Neural cell (in vitro differentiated cells): ENCODE results near the gene RSPRY1. TPM values are rescaled to one million over a fixed set of nuclear protein-coding genes. Genes with fewer than 3 reads are reported as not detected.

Source experiments
- H2AFZ ChIP-seq: fragments of 200-600, 300-800 bp; sonication (generic), shearing (Covaris generic); 2 replicates; pipeline ENCODE4 v1.6.0; 2014; ENCODE audit warnings: low read depth, mild to moderate bottlenecking, antibody characterized with exemption, low read length, moderate library complexity
- H3F3A ChIP-seq: fragments of 200-600 bp; shearing (Covaris generic); 2 replicates; pipeline ENCODE4 v1.6.1; 2016; ENCODE audit warnings: mild to moderate bottlenecking, moderate library complexity, mixed read lengths, antibody characterized with exemption, low read length; ENCODE audit not compliant: insufficient read depth, poor library complexity, severe bottlenecking
- H3K27ac ChIP-seq: fragments of 200-600, 300-800 bp; sonication (generic), shearing (Covaris generic); 2 replicates; pipeline ENCODE4 v1.5.1; 2014; ENCODE audit warnings: mild to moderate bottlenecking, low read length, moderate library complexity
- H3K27me3 ChIP-seq: fragments of 300-800, 200-600 bp; sonication (generic), shearing (Covaris generic); 2 replicates; pipeline ENCODE4 v1.6.0; 2014; ENCODE audit warnings: mild to moderate bottlenecking, low read depth, low read length, moderate library complexity; ENCODE audit not compliant: insufficient read depth
- H3K36me3 ChIP-seq: fragments of 300-800, 200-600 bp; sonication (generic), shearing (Covaris generic); 2 replicates; pipeline ENCODE4 v1.5.1; 2014; ENCODE audit warnings: mild to moderate bottlenecking, antibody characterized with exemption, low read length, moderate library complexity; ENCODE audit not compliant: insufficient read depth
- H3K4me2 ChIP-seq: fragments of 300-800, 200-600 bp; sonication (generic), shearing (Covaris generic); 2 replicates; pipeline ENCODE4 v1.6.0; 2014; ENCODE audit warnings: mild to moderate bottlenecking, low read length
- H3K4me3 ChIP-seq: fragments of 300-800, 200-600 bp; sonication (generic), shearing (Covaris generic); 2 replicates; pipeline ENCODE4 v1.5.1; 2014; ENCODE audit warnings: mild to moderate bottlenecking, low read length, moderate library complexity
- H3K79me2 ChIP-seq: fragments of 200-600 bp; shearing (Covaris generic); replicated peaks from 2 replicates; pipeline ENCODE4 v1.6.0; 2014; ENCODE audit warnings: mild to moderate bottlenecking, low read length, moderate library complexity; ENCODE audit not compliant: insufficient read depth
- H3K9ac ChIP-seq: fragments of 300-800, 200-600 bp; sonication (generic), shearing (Covaris generic); 2 replicates; pipeline ENCODE4 v1.6.1; 2016; ENCODE audit warnings: mild to moderate bottlenecking, low read length, mixed read lengths
- H3K9me2 ChIP-seq: fragments of 200-600 bp; shearing (Covaris generic); 2 replicates; pipeline ENCODE4 v1.6.1; 2016; ENCODE audit warnings: mild to moderate bottlenecking, low read length, mixed read lengths; ENCODE audit not compliant: insufficient read depth
- H3K9me3 ChIP-seq: fragments of 200-600, 300-800 bp; sonication (generic), shearing (Covaris generic); 2 replicates; pipeline ENCODE4 v1.6.1; 2016; ENCODE audit warnings: mild to moderate bottlenecking, mixed run types, low read length, moderate library complexity, mixed read lengths
- H4K20me1 ChIP-seq: fragments of 200-600 bp; shearing (Covaris generic); 2 replicates; pipeline ENCODE4 v1.6.1; 2016; ENCODE audit warnings: mild to moderate bottlenecking, mixed run types; ENCODE audit not compliant: insufficient read depth
- CTCF ChIP-seq: fragments of 450-650 bp; IDR thresholded peaks from 2 replicates; pipeline ENCODE4 v1.5.1; 2014; ENCODE audit warnings: antibody characterized with exemption, mild to moderate bottlenecking, moderate library complexity; ENCODE audit not compliant: poor library complexity, severe bottlenecking
- EP300 ChIP-seq: fragments of 450-650 bp; conservative IDR thresholded peaks from 2 replicates; pipeline ENCODE4 v1.6.1; 2014; ENCODE audit warnings: antibody characterized with exemption, mild to moderate bottlenecking, moderate library complexity; ENCODE audit not compliant: poor library complexity, severe bottlenecking
- EZH2 ChIP-seq: fragments of 200-600, 300-800 bp; shearing (Covaris generic), sonication (generic); IDR thresholded peaks from 2 replicates; pipeline ENCODE4 v1.6.1; 2014; ENCODE audit warnings: antibody characterized with exemption, low read length, borderline replicate concordance, mild to moderate bottlenecking; ENCODE audit not compliant: insufficient read depth, poor library complexity, severe bottlenecking
- MXI1 ChIP-seq: fragments of 450-650 bp; conservative IDR thresholded peaks from 2 replicates; pipeline ENCODE4 v1.6.1; 2014; ENCODE audit warnings: antibody characterized with exemption, mild to moderate bottlenecking; ENCODE audit not compliant: poor library complexity, severe bottlenecking
- POLR2AphosphoS5 ChIP-seq: IDR thresholded peaks from 2 replicates; pipeline ENCODE4 v1.6.1; 2012
- RAD21 ChIP-seq: fragments of 450-650 bp; conservative IDR thresholded peaks from 2 replicates; pipeline ENCODE4 v1.6.1; 2014; ENCODE audit warnings: antibody characterized with exemption, mild to moderate bottlenecking, moderate library complexity
- REST ChIP-seq: IDR thresholded peaks from 2 replicates; pipeline ENCODE4 v1.6.1; 2012; ENCODE audit warnings: borderline replicate concordance
- SMC3 ChIP-seq: fragments of 450-650 bp; conservative IDR thresholded peaks from 2 replicates; pipeline ENCODE4 v1.6.1; 2014; ENCODE audit warnings: antibody characterized with exemption, mild to moderate bottlenecking, moderate library complexity; ENCODE audit not compliant: poor library complexity
- TAF1 ChIP-seq: IDR thresholded peaks from 2 replicates; pipeline ENCODE4 v1.6.1; 2012; ENCODE audit warnings: low read depth
- polyA plus RNA-seq: library from polyadenylated mRNA; depleted of rRNA; stranded (reverse); fragments of >200 nt; gene quantifications from 2 replicates; pipeline ENCODE4 v1.2.3, GENCODE V29; 2014

RSPRY1 gene
- polyA plus RNA-seq, 1 donor from 2014 or later = 62.0 TPM

- Histone ChIP-seq H3K9ac (peak overlapping the region; percentile 11), H3K79me2 (peaks cover 44% of the 10 kb centered on the region), H3K4me2 (no peak overlapping the region), H3K9me3 (no peaks in the 10 kb centered on the region), H3K27me3 (no peaks in the 10 kb centered on the region), H2AFZ (no peak overlapping the region), H4K20me1 (no peaks in the 10 kb centered on the region), H3K4me3 (peak overlapping the region; percentile 3), H3K27ac (peak overlapping the region; percentile 54), H3K9me2 (no peaks in the 10 kb centered on the region), H3K36me3 (no peaks in the 10 kb centered on the region), H3F3A (no peaks in the 10 kb centered on the region)
- TF ChIP-seq CTCF = no peak
- no peak for TF ChIP-seq RAD21
- TF ChIP-seq POLR2AphosphoS5 = no peak
- no peak for TF ChIP-seq TAF1
These were observed 7.9 kb upstream of the RSPRY1 start for GRCh38 chr16:57178196-57178595.

- peaks cover 50% of the 10 kb centered on the region for H3K79me2 ChIP-seq
- H3K9me3 ChIP-seq = no peaks in the 10 kb centered on the region
- H3K27me3 ChIP-seq = no peaks in the 10 kb centered on the region
- H4K20me1 ChIP-seq = no peaks in the 10 kb centered on the region
- no peaks in the 10 kb centered on the region for H3F3A ChIP-seq
- H3K27ac ChIP-seq = peak overlapping the region; percentile 54
- H3K36me3 ChIP-seq = no peaks in the 10 kb centered on the region
- no peak overlapping the region for H3K9ac ChIP-seq
- H3K4me3 ChIP-seq = no peak overlapping the region
- TF ChIP-seq EZH2 (no peak), SMC3 (no peak), EP300 (no peak), MXI1 (no peak), CTCF (no peak), RAD21 (no peak), TAF1 (no peak), POLR2AphosphoS5 (no peak), REST (no peak)
- H2AFZ ChIP-seq = no peak overlapping the region
- H3K9me2 ChIP-seq = no peaks in the 10 kb centered on the region
- no peak overlapping the region for H3K4me2 ChIP-seq
These were observed 7.3 kb upstream of the RSPRY1 start for GRCh38 chr16:57178793-57179212.
